SK-N-SH treated with all-trans-retinoic acid at 6 μM for 48 hours (cell line): ENCODE data around the gene PRKAG2.

Experiments used
- ATAC-seq: fragments of 200-7000 bp; cut with Tn5 transposase; 3 replicates; pipeline ENCODE4 v1.9.1; 2020; ENCODE audit warnings: mild to moderate bottlenecking, moderate library complexity
- ARNTL ChIP-seq: fragments of 450-650 bp; formaldehyde crosslinking; IDR thresholded peaks from 2 replicates; pipeline ENCODE4 v1.5.0; 2020; ENCODE audit warnings: low read depth, mild to moderate bottlenecking, moderate library complexity, borderline replicate concordance
- BACH2 ChIP-seq: fragments of 250-450 bp; sonication (Bioruptor Pico); IDR thresholded peaks from 2 replicates; pipeline ENCODE4 v1.9.0; 2021; ENCODE audit warnings: mild to moderate bottlenecking, borderline replicate concordance
- CSDC2 ChIP-seq: fragments of 250-450 bp; sonication (Bioruptor Pico); IDR thresholded peaks from 2 replicates; pipeline ENCODE4 v1.5.0; 2020; ENCODE audit warnings: mild to moderate bottlenecking, moderate library complexity
- ESRRG ChIP-seq: fragments of 250-450 bp; sonication (Bioruptor Pico); IDR thresholded peaks from 2 replicates; pipeline ENCODE4 v1.6.1; 2021; ENCODE audit warnings: mild to moderate bottlenecking
- GLIS3 ChIP-seq: fragments of 250-450 bp; sonication (Bioruptor Pico); IDR thresholded peaks from 2 replicates; pipeline ENCODE4 v1.5.0; 2020; ENCODE audit warnings: mild to moderate bottlenecking, moderate library complexity
- ISL1 ChIP-seq: fragments of 250-450 bp; sonication (Bioruptor Pico); IDR thresholded peaks from 2 replicates; pipeline ENCODE4 v2.1.2; 2022; ENCODE audit warnings: mild to moderate bottlenecking, moderate library complexity
- OSR1 ChIP-seq: fragments of 250-450 bp; sonication (Bioruptor Pico); IDR thresholded peaks from 2 replicates; pipeline ENCODE4 v1.8.0; 2022; ENCODE audit warnings: moderate library complexity, mild to moderate bottlenecking, inconsistent platforms
- PATZ1 ChIP-seq: fragments of 250-450 bp; sonication (Bioruptor Pico); IDR thresholded peaks from 2 replicates; pipeline ENCODE4 v1.8.0; 2020; ENCODE audit warnings: mild to moderate bottlenecking, moderate library complexity, borderline replicate concordance
- POU6F1 ChIP-seq: fragments of 250-450 bp; sonication (Bioruptor Pico); IDR thresholded peaks from 2 replicates; pipeline ENCODE4 v1.8.0; 2021; ENCODE audit warnings: low read depth, mild to moderate bottlenecking, moderate library complexity, borderline replicate concordance
- PPARA ChIP-seq: fragments of 250-450 bp; sonication (Bioruptor Pico); IDR thresholded peaks from 2 replicates; pipeline ENCODE4 v1.5.0; 2020; ENCODE audit warnings: mild to moderate bottlenecking, borderline replicate concordance
- RARB ChIP-seq: fragments of 250-450 bp; sonication (Bioruptor Pico); IDR thresholded peaks from 2 replicates; pipeline ENCODE4 v1.8.0; 2021; ENCODE audit warnings: mild to moderate bottlenecking, moderate library complexity
- SNAI2 ChIP-seq: fragments of 250-450 bp; sonication (Bioruptor Pico); IDR thresholded peaks from 2 replicates; pipeline ENCODE4 v1.5.0; 2020; ENCODE audit warnings: mild to moderate bottlenecking, moderate library complexity
- TCF4 ChIP-seq: fragments of 250-450 bp; sonication (Bioruptor Pico); IDR thresholded peaks from 2 replicates; pipeline ENCODE4 v1.8.0; 2021; ENCODE audit warnings: mild to moderate bottlenecking, moderate library complexity, borderline replicate concordance
- TOX ChIP-seq: fragments of 250-450 bp; sonication (Bioruptor Pico); IDR thresholded peaks from 2 replicates; pipeline ENCODE4 v1.8.0; 2021; ENCODE audit warnings: mild to moderate bottlenecking, moderate library complexity, borderline replicate concordance
- TSHZ2 ChIP-seq: fragments of 250-450 bp; sonication (Bioruptor Pico); IDR thresholded peaks from 2 replicates; pipeline ENCODE4 v1.5.0; 2020; ENCODE audit warnings: mild to moderate bottlenecking, moderate library complexity
- ZC3H10 ChIP-seq: fragments of 250-450 bp; sonication (Bioruptor Pico); IDR thresholded peaks from 2 replicates; pipeline ENCODE4 v1.5.1; 2021; ENCODE audit warnings: mild to moderate bottlenecking, moderate library complexity
- ZFP3 ChIP-seq: fragments of 250-450 bp; sonication (Bioruptor Pico); IDR thresholded peaks from 2 replicates; pipeline ENCODE4 v1.5.0; 2020; ENCODE audit warnings: mild to moderate bottlenecking, moderate library complexity
- ZFP30 ChIP-seq: fragments of 450-650 bp; formaldehyde crosslinking; IDR thresholded peaks from 2 replicates; pipeline ENCODE4 v1.5.0; 2022; ENCODE audit warnings: mild to moderate bottlenecking, moderate library complexity
- ZNF565 ChIP-seq: fragments of 450-650 bp; formaldehyde crosslinking; conservative IDR thresholded peaks from 2 replicates; pipeline ENCODE4 v1.5.0; 2020; ENCODE audit warnings: low read depth, mild to moderate bottlenecking, moderate library complexity
- ZNF70 ChIP-seq: fragments of 450-650 bp; formaldehyde crosslinking; IDR thresholded peaks from 2 replicates; pipeline ENCODE4 v1.5.0; 2020; ENCODE audit warnings: mild to moderate bottlenecking, moderate library complexity
- ZNF8 ChIP-seq: fragments of 450-650 bp; formaldehyde crosslinking; IDR thresholded peaks from 2 replicates; pipeline ENCODE4 v1.5.0; 2020; ENCODE audit warnings: mild to moderate bottlenecking, moderate library complexity
- TF ChIP-seq, protein P1 (sequence below): fragments of 250-450 bp; sonication (Bioruptor Pico); IDR thresholded peaks from 2 replicates; pipeline ENCODE4 v1.5.1; 2020; ENCODE audit warnings: low read depth, mild to moderate bottlenecking, moderate library complexity
- TF ChIP-seq, protein P2 (sequence below): fragments of 250-450 bp; sonication (Bioruptor Pico); IDR thresholded peaks from 2 replicates; pipeline ENCODE4 v1.5.1; 2021; ENCODE audit warnings: mild to moderate bottlenecking, moderate library complexity

The PRKAG2 gene

GRCh38 chr7:151597541-151598444 lies 279.1 kb downstream of the PRKAG2 start:
- peak; percentile 75 for ATAC-seq

More at GRCh38 chr7:151597541-151598444, 279.1 kb downstream of the PRKAG2 start:
- no peak for TF ChIP-seq ZNF70 (CRISPR knock-in tag)
- TF ChIP-seq TSHZ2 (CRISPR knock-in tag), result no peak
- no peak for TF ChIP-seq POU6F1 (CRISPR knock-in tag)
- no peak for TF ChIP-seq ZNF8 (CRISPR knock-in tag)
- TF ChIP-seq ZC3H10 (CRISPR knock-in tag), result 0 out of 2 replicates have a peak, but pooled peaks have one; percentile 51
- TF ChIP-seq ZFP3 (CRISPR knock-in tag), result no peak
- no peak for TF ChIP-seq SNAI2 (CRISPR knock-in tag)
- TF ChIP-seq, protein P1, sequence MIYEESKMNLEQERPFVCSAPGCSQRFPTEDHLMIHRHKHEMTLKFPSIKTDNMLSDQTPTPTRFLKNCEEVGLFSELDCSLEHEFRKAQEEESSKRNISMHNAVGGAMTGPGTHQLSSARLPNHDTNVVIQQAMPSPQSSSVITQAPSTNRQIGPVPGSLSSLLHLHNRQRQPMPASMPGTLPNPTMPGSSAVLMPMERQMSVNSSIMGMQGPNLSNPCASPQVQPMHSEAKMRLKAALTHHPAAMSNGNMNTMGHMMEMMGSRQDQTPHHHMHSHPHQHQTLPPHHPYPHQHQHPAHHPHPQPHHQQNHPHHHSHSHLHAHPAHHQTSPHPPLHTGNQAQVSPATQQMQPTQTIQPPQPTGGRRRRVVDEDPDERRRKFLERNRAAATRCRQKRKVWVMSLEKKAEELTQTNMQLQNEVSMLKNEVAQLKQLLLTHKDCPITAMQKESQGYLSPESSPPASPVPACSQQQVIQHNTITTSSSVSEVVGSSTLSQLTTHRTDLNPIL (CRISPR knock-in tag), result no peak
- TF ChIP-seq GLIS3 (CRISPR knock-in tag), result no peak
- no peak for TF ChIP-seq ESRRG (CRISPR knock-in tag)
- TF ChIP-seq TCF4 (CRISPR knock-in tag), result no peak
- TF ChIP-seq ISL1 (CRISPR knock-in tag), result peak; percentile 54
- TF ChIP-seq CSDC2 (CRISPR knock-in tag), result 0 out of 2 replicates have a peak, but pooled peaks have one; percentile 24
- no peak for TF ChIP-seq ARNTL (CRISPR knock-in tag)
- TF ChIP-seq ZNF565 (CRISPR knock-in tag), result no peak
- TF ChIP-seq BACH2 (CRISPR knock-in tag), result no peak
- TF ChIP-seq, protein P2, sequence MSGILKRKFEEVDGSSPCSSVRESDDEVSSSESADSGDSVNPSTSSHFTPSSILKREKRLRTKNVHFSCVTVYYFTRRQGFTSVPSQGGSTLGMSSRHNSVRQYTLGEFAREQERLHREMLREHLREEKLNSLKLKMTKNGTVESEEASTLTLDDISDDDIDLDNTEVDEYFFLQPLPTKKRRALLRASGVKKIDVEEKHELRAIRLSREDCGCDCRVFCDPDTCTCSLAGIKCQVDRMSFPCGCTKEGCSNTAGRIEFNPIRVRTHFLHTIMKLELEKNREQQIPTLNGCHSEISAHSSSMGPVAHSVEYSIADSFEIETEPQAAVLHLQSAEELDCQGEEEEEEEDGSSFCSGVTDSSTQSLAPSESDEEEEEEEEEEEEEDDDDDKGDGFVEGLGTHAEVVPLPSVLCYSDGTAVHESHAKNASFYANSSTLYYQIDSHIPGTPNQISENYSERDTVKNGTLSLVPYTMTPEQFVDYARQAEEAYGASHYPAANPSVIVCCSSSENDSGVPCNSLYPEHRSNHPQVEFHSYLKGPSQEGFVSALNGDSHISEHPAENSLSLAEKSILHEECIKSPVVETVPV (CRISPR knock-in tag), result no peak
- peak; percentile 64; the same call in 1 of the 2 replicates for TF ChIP-seq PATZ1 (CRISPR knock-in tag)
- no peak for TF ChIP-seq PPARA
- TF ChIP-seq ZFP30 (CRISPR knock-in tag), result no peak
- TF ChIP-seq OSR1, result no peak
- TF ChIP-seq TOX (CRISPR knock-in tag), result no peak
- TF ChIP-seq RARB (CRISPR knock-in tag), result 0 out of 2 replicates have a peak, but pooled peaks have one; percentile 25
